ENCODE results near the gene RIMKLA.
A peak's percentile ranks its signal among the peaks of the same experiment; 100 is the strongest.

Gene RIMKLA

DNA sequence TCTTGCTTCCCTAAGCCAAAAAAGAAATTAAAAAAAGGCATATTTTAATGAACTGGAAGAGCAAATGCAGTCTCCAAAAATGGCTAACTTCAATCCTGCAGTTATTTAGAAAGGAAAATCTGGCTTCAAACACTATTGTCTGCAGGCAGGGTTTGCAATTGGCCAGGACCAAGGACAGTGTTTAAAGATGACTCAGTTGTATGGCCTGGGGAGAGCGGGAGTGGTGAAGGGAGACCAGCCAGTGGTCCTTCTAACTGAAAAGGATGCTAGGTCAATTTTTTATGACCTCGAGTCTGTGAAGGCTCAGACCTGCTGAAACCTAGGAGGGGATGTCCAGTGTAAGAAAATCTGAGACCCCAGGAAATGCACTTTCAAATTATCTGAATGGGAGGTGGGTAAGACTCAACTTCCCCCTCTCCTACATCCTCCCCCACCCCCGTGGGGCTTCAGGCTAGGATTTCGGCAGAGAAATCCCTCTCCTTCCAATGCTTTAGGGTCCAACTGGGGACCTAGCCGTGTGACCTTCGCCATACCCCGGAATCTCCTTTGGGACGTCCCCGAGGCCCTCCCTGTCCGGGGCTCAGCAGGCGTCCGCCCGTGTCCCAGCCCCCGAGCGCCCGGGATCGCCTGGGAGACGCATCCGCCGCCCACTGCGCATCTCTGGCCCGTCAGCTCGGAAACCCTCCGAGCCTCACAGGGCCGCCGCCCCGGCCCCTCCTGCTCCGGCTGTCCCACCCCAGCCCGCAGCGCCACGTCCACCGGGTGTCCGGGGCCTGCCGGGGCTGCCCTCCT lies 602 bp upstream of the RIMKLA start:
- peak; percentile 22 for DNase-seq

DNA sequence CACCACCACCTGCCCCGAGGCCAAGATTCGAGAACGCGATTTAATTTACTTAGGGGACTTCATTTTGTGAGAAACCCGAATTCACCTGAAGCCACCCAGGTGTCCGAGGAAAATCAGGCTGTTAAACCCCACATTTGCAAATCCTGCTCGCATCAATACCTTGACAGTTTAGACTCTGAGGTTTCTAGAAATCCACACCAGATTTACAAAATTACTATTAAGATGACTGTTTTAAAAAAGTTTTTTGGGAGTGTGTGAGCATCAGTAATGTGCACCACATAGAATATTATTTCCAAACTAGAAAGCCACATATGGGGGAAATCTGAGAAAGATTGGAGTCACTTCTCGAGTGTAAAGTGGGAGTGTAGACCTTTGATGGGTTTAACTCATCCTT lies 685 bp downstream of the RIMKLA start:
- no peak for DNase-seq

DNA sequence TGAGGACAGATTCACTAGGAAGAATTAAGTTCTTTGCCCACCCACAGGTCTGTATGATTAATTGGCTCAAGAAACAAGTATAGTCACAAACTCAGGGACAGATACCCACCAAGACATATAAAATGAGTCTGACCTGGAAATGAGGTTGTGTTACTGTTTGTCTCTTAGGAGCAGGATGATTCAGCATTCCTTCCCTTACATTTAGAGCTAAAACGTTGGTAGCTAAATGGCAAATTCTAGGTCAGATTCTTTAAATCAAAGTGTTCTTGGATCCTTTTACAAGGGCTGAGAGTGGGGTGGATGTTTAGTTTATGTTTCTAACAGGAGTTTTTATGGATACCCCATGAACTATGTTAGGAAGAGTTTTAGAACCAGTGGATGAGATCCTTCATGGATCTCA lies 4.7 kb downstream of the RIMKLA start:
- peak; percentile 9 for DNase-seq

DNA sequence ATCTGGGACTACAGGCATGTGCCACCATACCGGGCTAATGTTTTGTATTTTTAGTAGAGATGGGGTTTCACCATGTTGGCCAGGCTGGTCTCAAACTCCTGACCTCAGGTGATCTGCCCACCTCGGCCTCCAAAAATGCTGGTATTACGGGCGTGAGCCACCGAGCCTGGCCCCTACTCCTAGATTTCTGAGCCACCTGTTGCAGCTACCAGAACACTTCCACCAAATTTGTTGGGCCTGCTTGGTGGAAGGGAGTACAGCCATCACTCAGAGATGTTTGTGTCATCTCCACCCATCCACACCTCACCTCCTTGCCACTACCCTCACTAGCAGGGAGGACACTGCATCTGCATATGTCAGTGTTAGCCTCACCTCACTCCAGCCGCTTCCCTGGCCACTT lies 5.5 kb downstream of the RIMKLA start:
- no peak for DNase-seq

DNA sequence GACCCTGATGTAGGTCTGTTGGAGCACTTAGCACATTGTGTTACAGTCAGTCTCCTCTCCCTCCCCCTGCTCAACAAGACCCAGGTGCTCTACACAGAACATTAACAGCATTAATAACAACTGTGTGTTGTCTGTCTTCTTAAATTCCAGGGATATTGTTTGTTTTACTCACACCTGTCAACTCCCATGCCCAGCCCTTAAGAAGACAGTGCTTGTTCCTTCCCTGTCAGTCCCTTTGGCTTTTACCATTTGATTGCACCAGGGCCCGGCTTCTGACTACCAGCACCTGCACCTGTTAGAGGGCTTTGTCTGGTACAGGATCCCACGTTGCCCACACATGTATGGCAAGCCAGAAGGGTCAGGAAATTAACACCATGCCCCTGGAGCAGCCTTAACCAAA lies 11.7 kb downstream of the RIMKLA start:
- DNase-seq = no peak

DNA sequence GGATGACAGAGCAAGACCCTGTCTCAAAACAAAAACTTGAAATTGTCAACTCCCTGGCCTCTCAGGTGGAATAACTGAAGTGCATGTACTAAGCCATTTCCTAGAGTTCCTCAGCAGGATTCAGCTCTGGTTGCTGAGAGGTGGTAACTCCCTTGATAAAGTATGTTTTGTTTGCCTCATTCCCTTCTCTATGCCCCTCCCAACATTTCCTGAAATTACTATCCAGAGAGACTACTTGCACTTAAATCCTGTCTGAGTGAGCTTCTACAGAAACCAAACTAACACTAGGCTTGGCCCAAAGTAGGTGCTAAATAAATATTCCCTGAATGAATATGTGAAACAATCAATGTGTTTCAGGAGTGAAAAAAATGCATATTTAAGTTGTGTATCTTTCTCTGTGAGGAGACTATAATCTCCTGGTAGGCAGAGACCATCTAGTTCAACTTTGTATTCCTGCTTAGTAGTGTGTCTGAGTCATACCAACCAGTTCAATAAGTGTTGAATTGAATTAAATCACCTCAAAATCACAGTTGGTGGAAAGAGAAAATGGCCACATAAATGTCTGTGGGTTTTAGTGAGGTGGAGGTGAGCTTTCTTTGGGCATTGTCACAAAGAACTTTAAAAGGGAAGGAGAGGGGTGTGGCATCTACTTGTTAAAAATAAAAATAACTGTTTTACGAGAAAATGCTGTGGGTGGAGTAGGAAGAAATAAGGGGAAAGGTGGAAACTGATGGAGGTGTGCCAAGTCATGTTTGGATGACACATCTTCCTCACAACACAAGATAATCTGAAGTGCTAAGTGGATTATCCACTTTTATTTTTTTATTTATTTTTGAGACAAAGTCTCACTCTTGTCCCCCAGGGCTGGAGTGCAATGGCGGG lies 12.6 kb downstream of the RIMKLA start:
- no peak for DNase-seq

DNA sequence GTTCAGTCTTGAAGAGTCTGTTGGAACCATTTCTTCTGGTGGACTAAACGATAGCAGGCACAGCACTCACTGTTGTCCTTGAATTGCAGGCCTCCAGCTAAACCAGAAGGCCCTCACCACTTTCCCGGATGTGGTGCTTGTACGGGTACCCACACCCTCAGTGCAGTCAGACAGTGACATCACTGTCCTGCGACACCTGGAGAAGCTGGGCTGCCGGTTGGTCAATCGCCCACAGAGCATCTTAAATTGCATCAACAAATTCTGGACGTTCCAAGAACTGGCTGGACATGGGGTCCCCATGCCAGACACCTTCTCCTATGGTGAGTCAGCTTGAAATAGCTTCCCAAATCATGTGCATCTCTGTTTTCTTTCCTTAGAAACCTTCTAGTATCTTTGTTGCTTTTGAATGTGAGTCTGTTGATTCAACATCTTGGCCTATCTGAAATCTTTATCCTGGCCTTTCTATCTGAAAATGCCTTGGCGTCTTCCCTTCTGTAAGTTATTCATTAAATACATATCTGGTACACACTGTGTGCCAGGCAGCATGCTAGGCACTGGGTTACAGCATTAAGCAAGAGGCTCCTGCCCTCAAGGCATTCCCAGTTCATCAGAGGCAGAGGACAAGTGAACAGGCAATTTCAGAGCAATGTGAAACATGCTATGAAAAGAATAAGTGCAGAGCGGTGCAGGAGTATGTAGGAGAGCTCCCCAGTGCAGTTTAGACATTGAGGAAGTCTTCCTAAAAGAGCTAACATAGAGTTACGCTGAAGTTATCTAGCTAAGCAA lies 18.9 kb downstream of the RIMKLA start:
- DNase-seq = no peak

DNA sequence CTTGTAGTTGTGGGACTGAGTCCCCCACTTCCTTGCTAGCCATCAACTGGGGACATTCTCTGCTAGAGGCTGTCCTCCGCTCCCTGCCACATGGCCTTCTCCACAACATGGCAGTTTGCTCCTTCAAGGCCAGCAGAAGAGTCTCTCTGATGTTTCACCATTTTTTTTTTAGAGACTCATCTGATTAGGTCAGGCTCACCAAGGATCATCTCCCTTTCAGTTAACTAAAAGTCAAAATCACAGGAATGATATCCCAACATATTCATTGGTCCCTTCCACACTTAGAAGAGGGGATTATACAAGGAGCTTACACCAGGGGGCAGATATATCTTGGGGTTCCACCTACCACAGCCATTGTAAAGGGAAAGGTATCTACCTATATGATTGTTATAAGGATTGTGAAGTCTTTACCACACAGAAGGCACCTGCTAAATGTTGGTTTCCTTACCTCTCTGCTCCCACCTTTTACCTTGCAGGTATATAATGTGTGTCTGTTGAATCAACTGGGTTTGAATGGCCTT lies 23.3 kb downstream of the RIMKLA start:
- DNase-seq = no peak

DNA sequence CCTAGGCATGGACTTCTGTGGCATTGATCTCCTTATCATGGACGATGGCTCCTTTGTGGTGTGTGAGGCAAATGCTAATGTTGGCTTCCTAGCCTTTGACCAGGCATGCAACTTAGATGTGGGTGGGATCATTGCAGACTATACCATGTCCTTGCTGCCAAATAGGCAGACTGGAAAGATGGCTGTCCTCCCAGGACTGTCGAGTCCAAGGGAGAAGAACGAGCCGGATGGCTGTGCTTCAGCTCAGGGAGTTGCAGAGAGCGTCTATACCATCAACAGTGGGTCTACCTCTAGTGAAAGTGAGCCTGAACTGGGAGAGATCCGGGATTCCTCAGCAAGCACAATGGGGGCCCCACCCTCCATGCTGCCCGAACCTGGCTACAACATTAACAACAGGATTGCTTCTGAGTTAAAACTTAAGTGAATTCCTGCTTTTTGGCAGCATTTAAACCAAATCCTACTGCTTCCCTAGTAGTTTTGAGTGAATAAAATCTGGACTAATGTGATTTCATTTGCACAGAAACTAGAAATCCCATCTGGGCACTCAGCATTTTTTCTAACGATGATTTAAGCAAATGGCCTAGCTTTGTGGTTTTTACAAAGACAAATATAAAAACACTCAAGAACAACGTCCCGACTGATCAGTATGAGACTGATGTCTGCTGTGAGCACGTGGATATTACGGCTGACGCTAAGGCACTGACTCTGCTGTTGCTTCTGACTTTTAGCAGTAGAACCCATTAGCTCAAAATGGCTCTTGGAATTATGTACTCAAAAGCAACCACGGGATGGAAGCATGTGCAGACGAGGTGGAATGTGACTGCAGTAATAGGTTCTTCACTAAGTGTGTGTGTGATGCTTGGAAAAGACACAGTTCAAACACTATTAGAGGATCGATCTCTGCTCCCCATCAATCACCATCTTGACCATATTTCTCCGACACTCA lies 34.2 kb downstream of the RIMKLA start:
- no peak for DNase-seq

DNA sequence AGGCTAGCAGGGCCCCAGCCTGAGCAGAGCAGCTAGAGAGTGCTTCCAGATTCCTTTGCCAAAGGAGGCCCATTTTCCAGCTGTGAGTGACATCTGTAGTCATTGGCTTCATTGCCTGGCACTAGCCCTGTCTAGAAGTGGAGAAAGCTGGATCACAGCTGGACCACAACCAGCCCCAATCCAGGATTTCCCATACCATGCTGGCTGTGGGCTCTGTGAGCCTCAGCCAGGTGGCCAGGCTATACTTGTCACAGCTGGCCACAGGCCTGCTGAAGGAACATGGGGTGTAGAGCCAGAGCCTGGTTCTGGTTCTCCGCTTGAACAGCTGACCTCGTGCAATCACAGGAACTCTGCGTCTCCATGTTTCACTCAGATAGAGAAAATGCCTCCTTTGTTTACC lies 36.6 kb downstream of the RIMKLA start:
- DNase-seq = no peak

DNA sequence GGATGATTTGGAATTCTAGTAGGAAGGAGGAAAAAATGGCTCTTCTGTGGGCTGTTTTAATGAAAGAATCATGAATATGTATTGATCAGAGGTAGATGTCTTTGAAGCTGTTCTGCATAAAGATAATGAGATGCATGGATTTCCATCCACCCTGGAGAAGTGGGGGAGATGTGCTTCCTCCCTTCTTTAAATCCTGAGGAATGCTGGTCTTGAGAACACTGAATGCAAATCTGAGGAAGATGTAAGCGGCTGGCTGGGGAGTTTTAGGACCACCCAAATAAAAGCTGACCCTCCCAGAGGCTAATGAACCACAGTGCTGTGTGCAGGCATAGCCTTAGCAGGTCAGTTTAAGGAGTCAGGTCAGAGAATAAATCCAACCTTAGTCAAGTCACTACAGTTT lies 37.9 kb downstream of the RIMKLA start:
- no peak for DNase-seq

DNA sequence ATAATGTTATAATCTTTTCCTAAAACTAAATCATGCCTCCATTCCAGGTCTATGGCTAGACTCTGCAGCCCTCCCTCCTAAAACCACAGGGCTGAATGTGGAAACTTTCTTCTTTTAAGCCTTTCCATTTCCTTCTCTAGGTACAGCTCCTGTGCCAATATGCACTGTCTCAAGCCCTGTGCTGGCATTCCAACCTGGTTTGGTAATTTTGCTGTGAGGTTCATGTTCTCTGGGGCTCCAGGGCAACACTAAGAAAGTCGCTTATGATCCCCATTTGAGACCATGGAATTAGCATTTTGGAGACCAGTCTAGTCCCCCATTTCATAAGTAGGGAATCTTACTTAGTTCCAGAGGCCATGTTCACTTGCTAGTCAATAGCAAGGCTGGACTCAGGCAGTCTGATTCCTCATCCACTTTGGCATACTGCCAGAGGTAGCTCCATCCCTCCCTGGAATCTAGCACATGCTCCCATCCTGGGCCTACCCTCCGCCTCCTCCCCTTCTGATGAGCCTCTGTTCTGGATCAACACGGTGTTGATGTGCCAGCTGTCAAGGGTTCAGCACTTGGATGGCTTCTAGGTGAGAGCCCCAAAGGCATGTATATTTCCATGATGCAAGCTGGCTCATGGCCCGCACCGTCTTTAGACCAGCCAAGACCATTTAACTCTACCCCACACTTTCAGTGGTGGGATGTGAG lies 38.7 kb downstream of the RIMKLA start:
- peak; percentile 51 for DNase-seq

DNA sequence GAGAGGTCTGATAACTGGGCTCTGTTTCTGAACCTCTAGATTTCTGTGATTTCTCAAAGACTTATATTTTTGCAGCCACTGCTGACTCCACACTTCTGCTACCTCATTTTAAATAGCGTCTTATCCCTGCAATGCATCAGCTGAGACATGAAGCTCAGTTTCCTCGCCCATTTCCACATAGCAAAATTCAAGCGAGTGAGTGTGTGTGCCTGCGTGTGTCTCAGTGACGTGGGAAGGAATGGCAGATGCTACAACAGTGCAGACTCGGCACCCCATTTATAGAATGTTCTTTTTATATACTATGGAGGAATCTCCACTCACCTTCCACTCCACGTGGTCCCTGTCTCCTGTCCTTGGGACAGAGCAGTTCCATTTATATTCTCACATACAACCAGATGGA lies 39.5 kb downstream of the RIMKLA start:
- no peak for DNase-seq

DNA sequence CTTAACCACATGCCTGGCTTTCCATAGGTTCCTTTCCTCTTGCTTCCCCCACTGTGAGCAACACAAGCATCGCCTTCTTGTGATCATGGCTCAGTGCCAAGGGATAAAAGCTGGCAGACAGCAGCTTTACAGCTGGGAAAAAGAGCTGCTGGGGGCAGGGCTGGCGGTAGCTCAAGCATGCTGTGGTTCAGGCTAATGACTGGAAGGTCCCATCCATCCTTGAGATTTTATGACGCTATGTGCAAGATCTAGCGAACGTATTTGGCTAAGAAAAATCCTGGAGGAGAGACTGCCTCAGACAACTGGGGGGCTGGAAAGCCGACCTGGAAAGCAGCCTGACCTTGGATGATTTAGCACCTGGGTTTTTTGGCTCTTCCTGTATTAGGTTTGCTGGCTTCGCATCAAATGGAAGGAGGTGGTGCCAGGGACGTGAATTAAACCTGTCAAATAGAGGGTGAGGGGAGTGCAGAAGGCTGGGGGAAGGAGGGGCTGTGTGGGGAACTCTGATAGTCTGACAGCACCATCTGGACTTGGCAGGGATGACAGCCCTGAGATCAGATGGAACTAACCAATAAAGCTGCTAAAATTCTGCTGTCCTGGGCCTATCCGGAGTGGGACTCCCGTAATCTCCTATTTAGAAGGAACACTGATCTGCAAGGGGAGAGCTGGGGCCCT lies 40.5 kb downstream of the RIMKLA start:
- DNase-seq = peak; percentile 99

DNA sequence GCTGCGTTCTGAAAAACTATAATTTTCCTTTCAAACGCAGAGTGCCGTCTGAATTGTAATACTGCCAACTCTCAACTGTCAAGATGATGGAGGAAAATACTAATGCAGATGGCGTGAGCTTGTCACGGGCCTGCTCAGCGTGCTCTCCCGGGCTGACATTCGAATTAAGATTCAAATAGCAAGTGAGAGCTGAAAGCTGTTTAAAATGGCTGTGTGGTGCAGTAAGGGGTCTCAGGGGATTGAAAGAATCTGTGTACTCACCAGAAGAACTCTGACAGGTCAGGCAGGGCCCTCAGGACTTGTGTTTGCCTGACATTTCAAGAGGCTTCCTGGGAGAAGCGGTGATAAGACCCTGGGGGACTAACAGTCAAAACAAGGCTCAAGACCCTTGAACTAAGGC lies 42.1 kb downstream of the RIMKLA start:
- peak; percentile 74 for DNase-seq

DNA sequence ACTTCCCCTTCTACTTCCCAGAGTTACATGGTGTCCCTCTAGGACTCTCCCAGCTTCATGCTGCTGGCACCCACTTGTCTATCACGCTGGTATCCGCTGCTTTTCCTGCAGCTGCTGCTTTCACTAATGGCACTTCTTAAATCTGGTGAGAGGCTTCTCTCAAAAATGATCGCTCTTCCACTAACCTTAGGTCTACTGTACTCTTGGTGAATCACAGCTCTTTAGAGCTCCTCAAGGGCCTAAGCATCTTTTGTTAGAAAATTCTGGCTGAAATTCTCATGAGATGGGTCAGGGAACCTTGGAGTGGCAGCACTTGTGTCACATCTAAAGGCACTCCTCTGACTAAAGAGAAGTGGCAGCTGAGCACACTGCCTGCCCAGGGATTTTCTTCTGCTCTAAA lies 43.1 kb downstream of the RIMKLA start:
- no peak for DNase-seq

DNA sequence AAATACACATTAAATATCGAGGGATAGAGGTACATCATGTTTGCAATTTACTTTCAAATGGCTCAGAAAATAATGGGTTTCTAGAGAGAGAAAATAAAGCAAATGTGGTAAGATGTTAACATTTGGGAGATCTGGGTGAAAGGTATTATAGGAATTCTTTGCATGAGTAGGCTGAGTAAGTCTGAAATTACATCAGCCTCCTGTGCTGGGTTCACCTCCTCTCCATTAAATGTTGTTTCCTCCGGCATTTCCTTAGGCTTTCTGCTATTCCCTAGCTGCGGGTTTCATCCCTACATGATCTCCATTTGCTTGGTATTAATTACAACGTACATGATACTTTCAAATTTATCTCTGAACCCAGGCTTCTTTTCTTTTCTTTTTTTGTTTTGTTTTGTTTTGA lies 43.6 kb downstream of the RIMKLA start:
- DNase-seq = peak; percentile 68

DNA sequence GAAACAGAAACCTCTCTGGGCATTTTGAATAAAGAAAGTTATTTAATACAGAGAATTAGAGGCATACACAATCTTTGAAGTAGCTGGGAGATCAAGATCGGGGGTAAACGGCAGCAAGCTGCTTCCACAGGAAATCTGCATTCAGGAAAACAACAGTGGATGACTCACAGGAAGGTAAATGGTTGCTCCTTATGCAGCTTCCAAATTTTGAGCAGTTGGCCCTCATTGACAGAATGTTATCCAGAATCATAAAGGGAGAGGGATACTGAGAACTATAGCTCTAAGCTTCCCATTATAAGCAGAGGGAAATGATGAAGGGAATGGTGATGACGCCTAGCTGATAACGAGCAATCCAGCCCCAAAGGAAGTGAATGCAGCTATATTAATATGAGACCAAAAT lies 46.6 kb downstream of the RIMKLA start:
- no peak for DNase-seq

DNA sequence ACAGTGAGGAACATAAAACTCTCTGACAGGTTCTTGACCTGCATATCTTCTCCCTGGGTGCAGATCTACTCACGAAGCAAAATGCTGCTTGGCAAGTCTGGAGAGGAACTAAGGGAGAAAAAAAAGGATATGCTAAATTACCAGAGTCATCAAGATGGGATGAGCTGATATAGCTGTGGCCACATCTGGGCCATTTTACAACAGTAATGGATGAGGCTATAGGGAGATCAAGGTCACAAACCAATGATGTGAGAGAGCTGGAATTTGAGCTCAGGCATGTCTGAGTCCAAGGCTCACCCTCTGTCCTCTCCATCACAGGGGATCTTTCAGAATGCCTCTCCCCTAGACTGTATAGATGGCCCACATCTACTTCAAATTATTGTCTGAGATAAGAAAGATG lies 49.0 kb downstream of the RIMKLA start:
- DNase-seq = peak; percentile 53

DNA sequence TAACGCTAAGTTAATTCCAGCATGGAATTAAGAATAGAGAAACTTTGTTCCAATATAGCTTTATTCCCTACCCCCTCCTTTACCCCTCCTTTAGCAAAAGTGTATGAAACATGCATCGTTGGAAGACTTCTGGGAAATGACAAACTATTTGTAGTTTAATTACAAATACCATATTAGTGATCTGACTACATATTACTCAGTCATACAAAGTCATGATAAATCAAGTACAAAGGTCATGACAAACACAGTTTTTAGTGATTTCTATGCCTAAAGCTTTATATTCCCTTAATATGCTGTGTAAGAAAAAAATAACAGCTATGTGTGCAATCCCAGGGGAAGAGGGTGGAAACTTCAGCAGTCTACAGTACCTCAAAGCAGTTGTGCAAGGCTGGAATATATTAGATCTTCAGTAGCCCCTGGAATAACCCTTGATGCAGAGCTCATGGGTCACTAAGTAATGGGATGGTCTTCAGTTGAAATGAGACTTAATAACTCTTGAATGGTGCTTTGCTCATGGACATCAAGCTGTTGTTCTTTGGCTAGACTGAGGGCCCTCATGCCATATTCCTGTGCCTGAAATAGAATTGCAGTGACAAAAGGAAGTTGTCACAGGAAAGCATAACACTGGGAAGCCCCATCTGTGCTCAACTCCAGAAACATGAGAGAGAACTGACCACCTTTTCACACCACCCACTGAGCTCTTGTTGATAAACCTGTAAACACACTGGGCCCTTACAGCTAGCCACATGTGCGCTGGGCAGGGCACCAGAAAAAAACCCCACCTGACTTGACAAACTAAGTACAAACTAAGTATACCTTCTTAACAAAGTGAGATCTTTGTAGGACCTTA lies 49.9 kb downstream of the RIMKLA start:
- DNase-seq = peak; percentile 32
